Epithelial cell of esophagus (primary cell): ENCODE results near the gene ARRDC2.

Source experiments
- DNase-seq: peaks from one replicate; pipeline ENCODE4 v3.0.0; 2010; ENCODE audit warnings: low read depth
- H3K4me3 ChIP-seq: 2 replicates; pipeline ENCODE4 v1.5.1; 2011; ENCODE audit warnings: mild to moderate bottlenecking, low read length, control low read depth
- CTCF ChIP-seq: IDR thresholded peaks from 2 replicates; pipeline ENCODE4 v1.5.1; 2011; ENCODE audit warnings: low read depth, mild to moderate bottlenecking, low read length, control low read depth, inconsistent platforms; ENCODE audit not compliant: insufficient read depth; ENCODE audit errors: missing control alignments

Gene ARRDC2

GRCh38 chr19:18009412-18010066 lies 1.6 kb downstream of the ARRDC2 start:
- no peak for TF ChIP-seq CTCF
- no peak overlapping the region for H3K4me3 ChIP-seq
- no peak for DNase-seq

GRCh38 chr19:18010149-18010548 lies 2.2 kb downstream of the ARRDC2 start:
- H3K4me3 ChIP-seq = no peak overlapping the region
- DNase-seq = no peak
- no peak for TF ChIP-seq CTCF

- no peak overlapping the region for H3K4me3 ChIP-seq
- TF ChIP-seq CTCF = no peak
- DNase-seq = no peak
Measured at GRCh38 chr19:18013210-18014111, 5.5 kb downstream of the ARRDC2 start.

- H3K4me3 ChIP-seq = no peak overlapping the region
- DNase-seq = no peak
- TF ChIP-seq CTCF = no peak
Measured at GRCh38 chr19:18014197-18014596, 6.2 kb downstream of the ARRDC2 start.

GRCh38 chr19:18016209-18016910 lies 8.4 kb downstream of the ARRDC2 start:
- TF ChIP-seq CTCF = no peak
- no peak for DNase-seq

GRCh38 chr19:18017275-18018083 lies 9.5 kb downstream of the ARRDC2 start:
- no peak for DNase-seq
- TF ChIP-seq CTCF = no peak
- H3K4me3 ChIP-seq = no peak overlapping the region

More at GRCh38 chr19:18016209-18016910, 8.4 kb downstream of the ARRDC2 start:
- H3K4me3 ChIP-seq = no peak overlapping the region
